HG03139 (cell line): ENCODE measurements around the gene C1orf116.
A peak's percentile ranks its signal among the peaks of the same experiment; 100 is the strongest.
"Not testable (repeated sequence)": the region's sequence is repeated elsewhere in the genome, so short reads cannot be mapped to it uniquely, and the experiment has no call there.

Source experiments
- ATAC-seq: cut with Tn5 transposase; IDR thresholded peaks from one replicate; pipeline ENCODE4 v1.9.1; 2021; ENCODE audit not compliant: unreplicated experiment

C1orf116 gene

DNA sequence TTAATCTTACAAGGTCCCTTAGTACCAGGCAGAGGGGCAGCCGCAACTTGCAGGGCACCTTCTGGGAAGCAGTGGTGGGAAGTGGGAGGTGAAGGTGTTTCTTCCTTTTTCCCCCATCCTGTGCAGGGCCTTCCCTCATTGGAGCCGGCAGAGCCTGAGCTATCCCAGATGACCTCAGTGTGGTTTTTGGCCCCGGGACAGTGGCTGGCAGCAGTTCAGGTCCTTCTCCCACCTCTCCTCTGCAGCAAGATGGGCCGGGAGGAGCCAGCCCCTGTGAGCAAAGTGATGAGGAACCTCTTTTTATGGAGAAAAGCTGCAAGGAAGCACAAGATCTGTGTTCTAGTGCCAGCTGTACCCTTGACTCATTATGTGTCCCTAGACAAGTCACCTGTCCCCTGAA lies 27.3 kb upstream of the C1orf116 start:
- no peak for ATAC-seq

- ATAC-seq: no peak
Measured at GRCh38 chr1:207058878-207059867, 26.6 kb upstream of the C1orf116 start.

DNA sequence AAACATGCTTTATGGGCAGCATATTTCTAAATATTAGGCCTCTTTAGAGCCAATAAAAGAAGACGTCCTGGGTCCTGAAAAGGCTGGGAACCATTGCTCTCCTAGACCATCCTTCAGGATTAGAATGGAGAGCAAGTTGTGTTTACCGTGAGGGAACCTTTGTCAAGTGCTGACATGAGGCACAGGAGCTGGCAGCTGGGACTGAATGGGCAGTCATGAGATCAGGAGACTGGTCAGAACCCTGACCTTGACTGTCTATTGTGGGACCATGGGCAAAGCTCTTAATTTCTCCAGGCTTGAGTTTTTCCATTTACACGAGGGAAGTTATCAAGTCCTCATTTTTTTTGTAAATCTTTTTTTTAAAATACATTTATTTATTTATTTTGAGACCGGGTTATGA lies 25.7 kb upstream of the C1orf116 start:
- no peak for ATAC-seq

- ATAC-seq: no peak
Measured at GRCh38 chr1:207056673-207057072, 24.1 kb upstream of the C1orf116 start.

DNA sequence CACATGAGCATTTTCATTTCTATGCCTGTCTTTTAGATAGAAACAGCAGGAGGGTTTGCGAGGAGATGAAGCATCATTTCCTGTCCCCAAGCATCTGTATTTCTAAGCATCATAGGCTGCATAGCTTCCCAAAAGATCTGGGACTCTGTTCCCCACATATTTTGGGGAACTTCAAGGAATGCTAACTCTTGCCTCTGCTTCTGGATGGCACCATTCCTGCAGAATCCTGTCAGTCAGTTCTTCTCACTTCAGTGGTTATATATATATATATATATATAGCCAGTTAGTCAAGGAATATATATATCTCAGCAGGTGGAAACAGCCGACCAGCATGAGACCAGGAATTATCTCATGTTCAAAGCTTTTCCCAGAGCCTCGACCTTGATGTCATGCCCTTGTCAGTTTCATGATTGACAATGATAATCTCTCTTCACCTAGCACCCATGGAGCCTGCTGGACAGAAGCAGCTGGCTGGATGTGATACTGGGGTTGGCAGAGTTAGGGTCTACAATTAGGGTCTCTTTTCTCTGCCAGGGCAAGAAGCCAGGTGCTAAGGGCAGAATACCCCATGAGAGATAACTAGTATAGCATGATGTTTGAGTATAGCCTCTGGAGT lies 22.9 kb upstream of the C1orf116 start:
- no peak for ATAC-seq

- ATAC-seq: no peak
Measured at GRCh38 chr1:207054491-207054890, 21.9 kb upstream of the C1orf116 start.

GRCh38 chr1:207052911-207053769 lies 20.6 kb upstream of the C1orf116 start, which contains the start of gene PFKFB2:
TSS of gene PFKFB2 (plus strand) at chr1:207053275. CDS start at chr1:207054718, 1,443 bp downstream.
- peak; percentile 69 for ATAC-seq

GRCh38 chr1:207051191-207051943 lies 18.8 kb upstream of the C1orf116 start, which contains the start of gene YOD1:
TSS of gene YOD1 (minus strand) at chr1:207051208. CDS start at chr1:207051030, 178 bp downstream.
- no peak for ATAC-seq

DNA sequence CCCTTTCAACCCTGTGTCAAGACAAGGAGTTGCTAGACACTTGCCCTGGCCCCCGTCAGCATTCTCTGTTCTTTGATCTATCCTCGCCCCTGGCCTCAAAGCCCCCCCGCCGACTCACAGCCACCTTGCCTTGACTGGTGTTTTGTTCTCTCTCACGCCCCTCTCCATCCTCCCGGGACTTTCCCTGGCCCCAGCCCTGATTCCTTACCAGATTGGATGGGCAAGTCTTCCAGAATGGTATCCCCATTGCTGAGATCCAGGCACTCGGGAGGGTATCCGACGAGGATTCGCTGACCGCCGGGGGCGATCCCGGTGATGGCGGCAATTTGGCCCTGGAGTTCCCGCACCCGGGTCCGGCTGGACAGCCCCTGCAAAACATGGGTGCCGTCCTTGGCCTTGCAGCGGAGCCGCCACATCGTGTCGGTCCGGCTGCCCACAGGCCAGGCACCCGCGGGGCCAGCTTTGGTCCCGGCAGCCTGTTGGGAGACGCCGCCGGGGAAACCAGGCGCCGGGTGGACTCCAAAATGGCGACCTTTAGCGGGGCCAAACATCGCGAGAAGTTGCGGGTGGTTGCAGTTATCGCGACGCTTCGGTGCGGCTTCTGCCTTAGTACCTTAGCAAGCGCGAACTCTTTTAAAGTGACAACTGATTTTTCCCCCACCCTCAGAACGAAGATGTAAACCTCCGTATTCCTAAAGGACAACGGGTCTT lies 18.1 kb upstream of the C1orf116 start:
- peak; percentile 61 for ATAC-seq

DNA sequence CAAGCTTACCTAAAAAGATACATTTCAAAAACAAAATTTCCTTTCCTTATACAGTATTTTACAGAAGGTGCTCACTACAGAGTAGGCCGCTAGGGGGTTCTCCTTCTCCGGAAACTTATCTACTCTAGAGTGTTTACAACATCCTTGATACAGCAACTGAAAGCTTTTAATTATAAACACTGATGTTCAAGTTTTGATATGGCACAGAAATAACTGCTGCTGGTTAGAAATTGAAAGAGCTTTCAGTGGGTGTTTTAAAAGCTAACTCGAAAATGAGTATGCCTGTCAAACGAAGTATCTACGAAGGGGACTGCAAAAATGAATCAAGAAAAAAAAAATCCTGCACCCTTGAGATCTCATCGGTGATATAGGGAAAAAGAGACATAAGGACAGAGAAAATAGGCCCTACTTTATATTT lies 17.4 kb upstream of the C1orf116 start:
- no peak for ATAC-seq

GRCh38 chr1:207049514-207049913 lies 17.0 kb upstream of the C1orf116 start:
- no peak for ATAC-seq

DNA sequence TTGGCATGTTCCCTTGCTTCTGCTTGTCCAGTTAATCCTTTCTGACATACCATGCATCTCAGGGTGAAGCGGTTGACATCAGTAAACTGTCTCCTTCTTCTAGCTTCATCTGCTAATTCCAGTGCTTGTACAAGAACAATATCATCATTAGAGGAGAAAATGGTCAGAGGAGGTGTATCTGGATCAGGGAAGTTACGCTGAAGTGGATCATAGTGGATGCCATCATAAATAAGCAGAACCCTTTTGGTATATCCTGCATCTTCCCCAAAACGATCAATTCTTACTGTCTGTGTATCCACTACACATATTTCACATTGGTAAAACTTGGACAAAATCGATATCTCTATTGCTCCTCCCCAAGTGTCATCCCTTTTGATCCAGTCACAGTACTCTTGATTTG lies 16.5 kb upstream of the C1orf116 start:
- no peak for ATAC-seq

- no peak for ATAC-seq
Measured at GRCh38 chr1:207048041-207048440, 15.5 kb upstream of the C1orf116 start.

GRCh38 chr1:207047505-207047904 lies 14.9 kb upstream of the C1orf116 start:
- ATAC-seq: no peak

GRCh38 chr1:207045453-207045852 lies 12.9 kb upstream of the C1orf116 start:
- ATAC-seq: no peak

DNA sequence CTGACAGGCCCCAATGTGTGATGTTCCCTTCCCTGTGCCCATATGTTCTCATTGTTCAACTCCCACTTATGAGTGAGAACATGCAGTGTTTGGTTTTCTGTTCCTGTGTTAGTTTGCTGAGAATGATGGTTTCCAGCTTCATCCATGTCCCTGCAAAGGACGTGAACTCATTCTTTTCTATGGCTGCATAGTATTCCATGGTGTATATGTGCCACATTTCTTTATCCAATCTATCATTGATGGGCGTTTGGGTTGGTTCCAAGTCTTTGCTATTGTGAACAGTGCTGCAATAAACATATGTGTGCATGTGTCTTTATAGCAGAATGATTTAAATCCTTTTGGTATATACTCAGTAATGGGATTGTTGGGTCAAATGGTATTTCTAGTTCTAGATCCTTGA lies 8.8 kb upstream of the C1orf116 start:
- ATAC-seq: not testable (repeated sequence)

DNA sequence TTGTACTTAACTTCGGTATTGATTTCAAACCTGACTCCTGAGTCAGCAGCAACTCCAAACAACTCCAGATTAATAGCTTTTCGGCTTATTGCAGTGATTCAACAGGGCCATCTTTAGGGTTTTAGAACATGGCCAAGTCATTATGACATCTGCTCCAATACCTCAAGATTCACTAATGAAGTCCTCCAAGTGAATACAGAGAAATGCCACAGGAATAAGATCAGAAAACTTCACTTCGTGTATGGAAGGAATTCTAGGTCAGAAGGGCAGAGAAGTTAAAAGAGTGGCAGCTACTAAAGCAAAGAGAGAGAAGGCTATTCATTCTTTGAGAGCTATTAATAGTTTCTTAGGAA lies 7.6 kb upstream of the C1orf116 start:
- ATAC-seq: no peak

GRCh38 chr1:207039380-207040180 lies 7.0 kb upstream of the C1orf116 start:
- ATAC-seq: no peak

DNA sequence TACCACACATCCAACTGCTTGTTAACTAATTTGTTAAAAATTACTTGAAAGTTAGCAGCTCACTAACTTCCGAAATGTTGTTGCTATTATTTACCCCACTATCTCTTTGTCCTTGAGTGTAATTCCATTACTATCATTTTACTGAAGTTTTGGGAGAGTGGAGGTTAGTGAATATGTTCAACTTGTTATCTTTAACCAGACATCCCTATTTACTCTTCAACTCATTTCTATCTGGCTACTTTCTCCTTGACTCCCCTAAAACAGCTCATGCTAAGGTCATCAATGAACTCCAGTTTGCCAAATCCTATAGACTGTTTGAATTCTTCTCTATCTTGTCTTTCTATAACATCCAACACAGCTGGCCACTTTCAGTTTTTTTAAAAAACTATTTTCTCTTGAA lies 4.3 kb upstream of the C1orf116 start:
- ATAC-seq: no peak
